GM19239 (cell line): ENCODE results near the gene PZP.
A peak's percentile ranks its signal among the peaks of the same experiment; 100 is the strongest.

Experiments used
- DNase-seq: peaks from one replicate; pipeline ENCODE4 v3.0.0; 2011; ENCODE audit warnings: low spot score; ENCODE audit not compliant: insufficient read length
- FAIRE-seq: peaks from 2 replicates; lab custom pipeline; 2011; peaks lifted over from hg19 to GRCh38; lab: Jason Lieb, UNC

PZP gene

DNA sequence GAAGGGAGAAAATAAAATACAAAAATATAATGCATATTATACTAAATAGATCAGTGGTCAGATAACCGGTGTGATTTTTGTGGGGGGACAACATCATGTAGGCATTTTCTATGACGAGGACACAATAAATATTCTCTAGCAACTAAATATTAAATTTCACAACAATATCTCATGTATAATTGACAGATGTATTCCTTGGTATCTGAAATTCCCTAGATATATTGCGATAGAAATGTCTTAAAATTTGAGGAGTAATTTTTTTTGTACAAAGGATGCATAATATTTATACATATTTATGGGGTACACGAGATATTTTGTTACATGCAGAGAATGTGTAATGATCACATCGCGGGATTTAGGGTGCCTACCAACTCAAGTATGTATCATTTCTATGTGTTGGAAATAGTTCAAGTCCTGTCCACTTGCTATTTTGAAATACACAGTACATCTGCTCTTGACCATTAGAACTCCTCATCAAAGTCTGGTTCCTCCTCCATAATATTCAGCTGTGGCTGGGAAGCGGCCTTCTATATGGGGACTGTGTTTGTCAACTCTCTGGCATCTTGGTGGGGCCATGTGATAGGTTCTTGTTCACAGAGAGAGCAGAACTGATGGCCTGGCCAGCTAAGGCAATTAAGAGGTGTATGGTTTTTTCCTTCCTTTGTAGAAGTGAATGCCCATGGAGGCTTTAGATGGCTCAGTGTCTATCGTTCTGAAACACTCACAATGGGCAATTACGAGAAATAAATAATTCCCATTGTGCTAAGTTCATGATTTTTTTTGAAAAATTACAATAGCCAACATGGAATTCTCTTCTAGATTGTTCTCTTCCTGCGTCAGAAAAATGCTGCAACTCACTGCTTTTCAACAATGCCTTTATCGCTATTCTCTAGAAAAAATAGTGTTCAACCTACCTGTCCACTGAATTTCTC is 101.3 kb downstream of the PZP start:
- DNase-seq: no peak
- no peak for FAIRE-seq

DNA sequence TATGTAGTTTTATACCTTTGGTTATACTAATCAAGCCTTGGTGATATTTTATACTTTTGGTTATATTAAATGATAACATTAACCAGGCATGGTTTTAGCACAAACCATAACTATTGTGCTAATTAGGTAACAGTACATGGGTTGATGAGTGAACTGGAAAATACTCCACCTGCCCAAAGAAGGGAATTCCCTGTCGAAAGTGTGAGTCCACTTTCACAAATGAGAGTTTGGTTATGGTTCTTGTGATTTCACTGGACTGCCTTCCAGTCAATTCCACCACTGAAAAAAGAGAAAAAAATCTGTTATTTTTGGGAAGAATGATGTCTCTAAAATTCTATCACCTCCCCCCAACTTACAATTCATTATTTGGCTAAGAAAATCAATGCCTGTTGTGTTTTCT is 102.1 kb downstream of the PZP start:
- DNase-seq: no peak
- FAIRE-seq: peak; percentile 58

DNA sequence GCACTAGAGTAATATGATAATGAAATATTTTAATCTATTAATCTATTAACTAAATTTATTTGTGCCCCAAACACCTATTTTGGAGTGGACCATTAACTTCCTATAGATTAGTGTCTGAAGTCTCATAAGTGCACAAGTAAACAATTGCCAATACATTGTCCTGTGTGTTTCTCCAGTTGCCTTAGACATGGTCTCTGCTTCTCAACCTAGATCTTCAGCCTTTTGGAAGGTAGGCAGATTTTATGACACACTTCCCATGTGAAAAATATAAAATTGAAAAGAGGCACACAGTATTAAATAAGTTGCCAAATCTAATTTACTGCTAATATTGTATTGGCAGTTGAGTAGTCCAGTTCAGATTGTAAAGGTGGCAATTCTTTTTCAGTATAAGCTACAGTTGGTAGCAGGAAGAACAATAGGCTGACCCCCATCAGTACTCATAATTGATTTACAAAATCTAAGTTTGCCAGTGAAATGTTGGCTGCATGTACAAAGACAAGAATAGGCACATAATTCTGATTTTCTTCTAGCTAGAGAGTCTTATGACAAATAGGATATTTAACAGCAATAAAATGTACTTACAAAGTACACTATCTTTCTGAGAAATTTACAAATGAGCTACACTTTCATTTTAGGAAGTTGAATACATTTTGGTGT is 103.3 kb downstream of the PZP start:
- no peak for DNase-seq
- FAIRE-seq: no peak

DNA sequence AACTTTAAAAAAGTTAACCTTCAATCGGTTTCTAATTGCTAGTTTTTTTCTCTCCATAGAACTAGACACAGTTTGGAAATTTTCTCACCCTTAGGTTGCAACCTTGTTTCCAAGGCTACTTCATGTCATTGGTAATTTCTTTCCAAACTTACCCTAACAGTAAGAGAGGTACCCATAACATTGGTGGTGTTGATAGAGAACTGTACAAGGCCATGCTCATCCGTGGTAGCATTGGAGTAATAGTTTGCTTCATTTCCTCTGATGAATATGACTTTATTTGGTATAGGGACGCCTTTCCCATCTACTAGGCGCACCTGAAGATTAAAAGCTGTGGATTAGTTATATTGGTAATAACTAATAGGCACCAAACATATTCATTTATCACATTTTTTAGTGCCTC is 104.1 kb downstream of the PZP start:
- no peak for FAIRE-seq

DNA sequence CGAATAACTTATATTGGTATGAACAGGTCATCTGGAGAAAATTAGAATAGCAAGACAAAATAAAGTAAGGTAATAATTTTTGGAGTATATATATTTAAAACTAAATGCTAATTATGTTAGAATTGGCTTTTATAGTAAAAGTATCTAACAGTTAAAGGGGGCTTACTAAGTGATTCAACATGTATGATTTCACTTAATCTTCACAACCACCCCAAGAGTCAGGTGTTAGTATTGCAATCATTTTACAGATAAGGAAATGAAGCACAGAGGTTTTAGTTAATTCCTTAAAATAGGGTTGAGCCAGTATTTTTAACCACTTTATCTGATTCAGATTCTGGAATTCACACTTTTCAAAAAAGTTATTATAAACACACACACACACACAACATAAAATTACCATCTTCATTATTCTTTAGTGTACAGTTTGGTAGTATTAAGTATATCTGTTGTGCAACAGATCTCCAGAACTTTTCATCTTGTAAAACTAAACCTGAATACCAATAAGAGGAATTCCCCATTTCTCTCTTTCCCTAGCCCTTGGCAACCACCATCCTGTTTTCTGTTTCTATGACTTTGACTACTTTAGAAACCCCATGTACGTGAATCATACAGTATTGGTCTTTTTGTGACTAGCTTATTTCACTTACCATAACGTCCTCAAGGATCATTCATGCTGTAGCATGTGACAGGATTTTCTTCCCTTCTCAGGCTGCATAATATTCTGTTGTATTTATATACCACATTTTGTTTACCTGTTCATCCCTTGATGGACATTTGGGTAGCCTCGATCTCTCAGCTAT is 104.9 kb downstream of the PZP start:
- no peak for DNase-seq
- FAIRE-seq: peak; percentile 57

More for the DNA sequence above, 104.1 kb downstream of the PZP start:
- no peak for DNase-seq

DNA sequence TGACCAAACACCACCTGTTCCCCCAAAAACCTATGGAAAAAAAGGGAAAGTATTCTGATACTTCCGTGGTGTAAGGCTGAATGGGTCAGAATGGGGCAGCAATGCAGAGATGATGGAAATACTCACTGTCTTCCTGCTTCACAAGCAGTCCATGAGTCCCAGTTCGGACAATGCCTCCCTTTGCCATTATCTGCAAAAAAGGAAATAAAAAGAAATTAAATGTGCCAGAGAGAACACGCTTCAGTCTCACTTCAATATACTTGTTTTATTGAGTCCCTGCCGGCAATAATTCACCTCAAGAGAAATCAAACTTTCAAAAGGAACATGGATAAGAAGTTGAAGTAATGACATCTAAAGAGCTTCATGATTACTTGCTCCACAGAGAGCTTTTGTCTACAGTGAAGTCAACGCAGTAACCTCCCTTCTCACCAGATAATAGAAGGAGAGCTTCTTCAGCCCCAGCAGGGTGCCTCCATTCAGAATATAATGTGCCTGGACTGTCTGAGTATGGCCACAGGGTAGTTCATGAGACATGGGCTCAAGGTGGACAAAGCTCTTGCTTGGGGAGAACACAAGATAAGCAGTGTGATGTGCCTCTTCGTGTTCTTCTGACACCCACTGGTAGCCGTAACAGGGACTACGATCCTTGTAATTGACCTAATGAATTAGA is 107.0 kb downstream of the PZP start:
- no peak for FAIRE-seq

DNA sequence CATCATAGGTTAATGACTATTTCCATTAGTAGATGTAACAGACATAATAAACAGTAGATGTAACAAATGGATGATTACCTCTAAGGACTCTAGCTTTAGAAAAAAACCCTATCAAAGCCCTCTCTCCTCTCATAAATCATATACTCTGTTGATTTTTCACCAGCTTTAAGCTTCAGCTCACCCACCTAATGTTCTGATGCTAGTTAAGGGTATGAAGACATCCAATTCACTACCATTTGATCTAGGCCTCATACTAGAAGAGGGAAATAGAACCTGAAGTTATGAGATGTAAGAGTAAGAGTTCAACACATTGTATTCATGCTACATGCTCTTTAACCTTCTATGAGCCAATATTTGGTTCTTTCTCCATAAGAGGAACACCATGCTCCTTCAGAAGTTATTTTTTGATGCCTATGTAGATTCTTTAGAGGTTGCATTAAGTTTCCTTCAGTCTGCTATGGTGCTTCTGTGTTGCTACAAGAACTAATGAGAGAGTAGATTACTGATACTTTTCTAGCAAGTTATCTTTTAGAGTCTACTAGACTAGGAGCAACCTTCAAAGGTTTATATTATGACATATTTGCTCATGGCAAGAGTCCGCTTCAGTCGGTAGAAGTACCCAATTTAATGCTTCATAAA is 108.5 kb downstream of the PZP start:
- DNase-seq: no peak
- no peak for FAIRE-seq

More for the DNA sequence above, 107.0 kb downstream of the PZP start:
- no peak for DNase-seq
